ENCODE data around the gene AKAP6.
"Not testable (repeated sequence)": the region's sequence is repeated elsewhere in the genome, so short reads cannot be mapped to it uniquely, and the experiment has no call there.

AKAP6 gene

GRCh38 chr14:32450919-32451675 is 122.0 kb downstream of the AKAP6 start:
- no peak for DNase-seq

- DNase-seq = no peak
Measured at GRCh38 chr14:32453857-32454810, 125.0 kb downstream of the AKAP6 start.

- DNase-seq = no peak
Measured at GRCh38 chr14:32457213-32457920, 128.3 kb downstream of the AKAP6 start.

- DNase-seq = no peak
Measured at GRCh38 chr14:32458720-32459119, 129.6 kb downstream of the AKAP6 start.

GRCh38 chr14:32460267-32460666 is 131.2 kb downstream of the AKAP6 start:
- no peak for DNase-seq

- DNase-seq = not testable (repeated sequence)
Measured at GRCh38 chr14:32462553-32462952, 133.5 kb downstream of the AKAP6 start.

GRCh38 chr14:32468955-32469354 is 139.9 kb downstream of the AKAP6 start:
- DNase-seq = no peak

- no peak for DNase-seq
Measured at GRCh38 chr14:32469388-32470160, 140.5 kb downstream of the AKAP6 start.

GRCh38 chr14:32470161-32470715 is 141.1 kb downstream of the AKAP6 start:
- DNase-seq = no peak

- no peak for DNase-seq
Measured at GRCh38 chr14:32471181-32471580, 142.1 kb downstream of the AKAP6 start.

GRCh38 chr14:32472076-32472475 is 143.0 kb downstream of the AKAP6 start:
- DNase-seq = no peak

GRCh38 chr14:32472512-32473463 is 143.7 kb downstream of the AKAP6 start:
- no peak for DNase-seq

- no peak for DNase-seq
Measured at GRCh38 chr14:32473464-32473855, 144.4 kb downstream of the AKAP6 start.

GRCh38 chr14:32474478-32475195 is 145.5 kb downstream of the AKAP6 start:
- no peak for DNase-seq

GRCh38 chr14:32476532-32476931 is 147.4 kb downstream of the AKAP6 start:
- no peak for DNase-seq

- DNase-seq = no peak
Measured at GRCh38 chr14:32477396-32477795, 148.3 kb downstream of the AKAP6 start.

GRCh38 chr14:32478050-32478449 is 149.0 kb downstream of the AKAP6 start:
- DNase-seq = no peak

- no peak for DNase-seq
Measured at GRCh38 chr14:32480337-32480736, 151.2 kb downstream of the AKAP6 start.

GRCh38 chr14:32481707-32482106 is 152.6 kb downstream of the AKAP6 start:
- no peak for DNase-seq

- no peak for DNase-seq
Measured at GRCh38 chr14:32491416-32492016, 162.4 kb downstream of the AKAP6 start.

Data from 8988T (cell line).